ENCODE results near the gene AGAP1.
"Not testable (repeated sequence)": the region's sequence is repeated elsewhere in the genome, so short reads cannot be mapped to it uniquely, and the experiment has no call there.

The AGAP1 gene

DNA sequence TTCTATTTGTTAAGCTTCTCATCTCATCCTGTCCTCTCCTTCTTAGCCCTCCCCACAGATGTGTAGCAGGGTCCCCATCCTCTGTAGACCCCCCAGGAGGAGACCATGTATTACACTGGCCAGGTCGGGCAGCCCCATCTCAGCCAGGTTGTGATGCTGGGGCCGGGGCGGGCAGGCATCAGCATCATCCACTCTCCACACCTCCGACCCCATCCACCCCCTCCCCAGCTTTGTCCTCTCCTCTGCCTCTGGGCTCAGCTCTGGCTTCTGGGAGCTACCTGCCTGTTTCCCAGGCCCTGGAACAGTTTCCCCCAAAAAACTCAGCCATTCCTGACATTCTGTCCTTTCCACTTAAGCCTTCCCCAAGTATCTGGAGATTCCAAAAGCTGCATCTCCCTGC, 625.2 kb downstream of the AGAP1 start:
- no peak for DNase-seq

DNA sequence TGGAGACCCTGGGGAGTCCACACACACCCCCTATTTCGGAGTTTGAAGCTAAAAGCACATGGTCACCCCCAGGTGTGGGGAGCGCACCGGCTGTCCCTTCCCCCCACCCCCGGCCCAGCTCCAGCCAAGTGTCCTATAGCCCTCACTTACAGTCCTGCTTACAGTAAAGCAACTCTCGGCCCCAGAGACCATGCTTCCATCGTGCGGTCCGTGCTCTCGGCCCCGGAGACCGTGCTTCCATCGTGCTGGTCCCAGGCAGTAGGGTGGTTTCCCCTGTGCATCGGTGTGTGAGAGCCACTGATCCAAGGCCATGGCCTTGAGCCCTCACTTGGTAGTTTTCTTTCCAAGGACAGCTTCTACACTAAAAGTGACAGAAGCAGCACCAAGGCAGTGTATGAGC, 625.6 kb downstream of the AGAP1 start:
- DNase-seq, result no peak

DNA sequence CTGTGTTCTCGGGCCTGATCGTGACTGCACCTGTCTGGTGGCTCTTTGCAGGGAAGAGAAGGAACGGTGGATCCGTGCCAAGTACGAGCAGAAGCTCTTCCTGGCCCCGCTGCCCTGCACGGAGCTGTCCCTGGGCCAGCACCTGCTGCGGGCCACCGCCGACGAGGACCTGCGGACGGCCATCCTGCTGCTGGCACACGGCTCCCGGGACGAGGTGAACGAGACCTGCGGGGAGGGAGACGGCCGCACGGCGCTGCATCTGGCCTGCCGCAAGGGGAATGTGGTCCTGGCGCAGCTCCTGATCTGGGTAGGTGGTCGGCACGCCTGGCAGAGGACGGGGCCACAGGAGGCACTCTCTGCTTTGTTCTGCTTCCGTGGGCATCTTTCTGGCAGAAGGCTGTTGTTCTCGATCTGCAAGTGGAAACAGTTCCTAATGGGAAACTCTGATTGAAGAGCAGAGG, 626.3 kb downstream of the AGAP1 start:
- DNase-seq, result no peak

DNA sequence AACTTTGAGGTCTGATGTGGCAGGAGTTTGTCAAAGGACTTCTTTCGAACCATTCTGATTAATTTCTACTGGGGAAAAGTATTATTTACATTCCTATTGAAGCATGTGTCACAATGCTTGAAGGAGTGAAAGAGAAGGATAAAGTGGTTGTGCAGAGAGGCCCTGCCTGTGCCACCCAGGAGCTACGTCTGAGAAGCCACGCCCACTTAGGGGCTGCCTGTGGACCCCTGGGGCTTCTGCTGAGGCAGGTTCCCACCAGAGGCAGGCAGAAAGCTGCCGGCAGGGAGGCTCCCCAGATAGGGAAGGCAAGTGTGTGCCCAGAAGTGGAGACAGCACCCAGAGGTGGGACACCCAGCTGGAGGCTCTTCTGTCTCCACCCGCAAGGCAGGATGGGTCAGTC, 627.0 kb downstream of the AGAP1 start:
- DNase-seq, result no peak

DNA sequence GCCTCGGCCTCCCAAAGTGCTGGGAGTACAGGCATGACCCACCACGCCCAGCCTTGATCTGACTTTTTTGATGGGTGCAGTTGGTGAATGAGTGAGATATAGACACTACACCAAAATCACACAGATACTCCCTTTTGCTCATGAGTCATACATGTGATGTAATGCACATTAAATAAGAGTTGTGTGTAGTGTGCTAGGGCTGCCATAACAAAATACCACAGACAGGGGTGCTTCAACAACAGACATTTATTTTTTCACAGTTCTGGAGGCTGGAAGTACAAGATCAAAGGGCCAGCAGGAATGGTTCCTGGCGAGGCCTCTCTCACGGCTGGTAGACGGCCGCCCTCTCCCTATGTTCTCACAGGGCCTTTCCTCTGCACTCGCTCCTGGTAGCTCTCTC, 627.7 kb downstream of the AGAP1 start:
- DNase-seq, result no peak

DNA sequence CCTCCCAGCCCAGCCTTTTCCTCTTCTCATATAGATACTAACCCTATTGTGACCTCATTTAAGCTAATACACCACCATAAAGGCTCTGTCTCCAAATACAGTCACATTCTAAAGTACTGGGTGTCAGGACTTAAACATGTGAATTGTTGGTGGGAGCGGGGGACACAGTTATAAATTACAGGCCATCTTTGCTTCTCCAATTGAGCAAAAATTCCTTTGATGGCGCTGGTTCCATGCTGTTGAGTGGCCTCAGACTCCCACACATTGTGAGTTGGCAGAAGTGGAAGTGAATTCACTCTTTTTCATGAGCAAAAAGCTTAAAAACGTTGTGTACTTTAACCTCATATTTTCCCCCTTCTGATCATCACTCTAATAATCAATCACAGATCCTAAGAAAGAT, 628.4 kb downstream of the AGAP1 start:
- DNase-seq, result no peak

DNA sequence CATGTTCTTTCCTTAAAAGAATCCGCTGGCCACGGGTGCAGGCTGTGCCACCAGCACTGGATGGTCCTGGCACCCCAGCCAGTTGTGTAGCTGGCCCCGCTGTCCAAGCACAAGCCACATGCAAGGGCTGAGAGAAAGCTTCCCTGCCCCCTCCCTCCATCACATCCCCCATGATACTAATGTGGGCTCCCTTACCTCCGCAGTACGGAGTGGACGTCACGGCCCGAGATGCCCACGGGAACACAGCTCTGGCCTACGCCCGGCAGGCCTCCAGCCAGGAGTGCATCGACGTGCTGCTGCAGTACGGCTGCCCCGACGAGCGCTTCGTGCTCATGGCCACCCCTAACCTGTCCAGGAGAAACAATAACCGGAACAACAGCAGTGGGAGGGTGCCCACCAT, 629.9 kb downstream of the AGAP1 start:
- DNase-seq, result no peak

DNA sequence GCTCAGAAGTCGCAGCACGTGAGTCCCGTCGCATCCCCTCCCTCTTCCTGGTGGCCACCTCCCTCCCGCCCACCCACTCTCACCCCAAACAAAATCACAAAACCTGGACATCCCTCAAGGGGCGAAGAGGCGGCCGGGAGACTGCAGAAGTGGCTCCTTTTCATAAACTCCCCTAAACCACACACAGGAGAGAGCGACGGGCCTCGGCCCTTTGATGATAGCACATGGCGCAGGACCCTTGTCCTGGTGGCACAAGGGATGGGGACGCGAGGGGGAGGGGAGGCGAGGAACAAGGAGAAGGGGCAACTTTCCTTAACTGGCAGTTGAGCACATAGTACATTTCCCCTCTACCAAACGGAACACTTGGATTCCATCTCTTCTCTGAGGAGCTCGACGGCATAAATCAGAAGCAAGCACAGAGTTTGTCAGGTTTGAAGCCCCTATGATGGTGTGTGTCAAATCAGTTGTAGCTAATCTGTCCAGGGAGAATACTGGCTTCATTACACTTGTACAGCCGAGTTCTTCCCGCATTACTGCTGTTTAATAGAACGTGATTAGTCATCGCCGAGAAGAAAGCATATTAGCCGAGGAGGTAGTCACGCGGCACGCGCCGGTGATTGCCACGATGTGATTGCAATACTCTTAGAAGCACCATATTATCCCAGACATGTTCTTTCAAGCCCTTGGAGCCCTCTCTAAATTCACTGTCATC, 630.5 kb downstream of the AGAP1 start:
- no peak for DNase-seq

DNA sequence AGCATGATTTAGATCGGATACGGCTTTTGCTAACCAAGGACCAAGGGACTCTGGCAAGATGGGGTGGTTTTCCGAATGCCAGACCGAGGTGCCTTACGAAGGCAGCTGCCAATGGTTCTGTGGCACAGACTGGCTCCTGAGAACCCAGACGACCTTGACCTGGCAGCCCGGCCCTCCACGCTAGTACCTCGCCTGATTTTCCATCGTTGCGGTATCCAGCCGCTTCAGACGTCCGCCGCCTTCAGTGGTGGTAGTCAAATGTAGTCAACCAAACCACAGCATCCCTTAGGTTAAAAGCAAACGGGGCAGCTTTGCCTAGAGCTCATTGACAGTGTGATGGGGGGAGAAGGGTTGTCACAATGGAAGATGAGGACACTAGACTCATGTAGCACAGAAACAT, 631.7 kb downstream of the AGAP1 start:
- no peak for DNase-seq

DNA sequence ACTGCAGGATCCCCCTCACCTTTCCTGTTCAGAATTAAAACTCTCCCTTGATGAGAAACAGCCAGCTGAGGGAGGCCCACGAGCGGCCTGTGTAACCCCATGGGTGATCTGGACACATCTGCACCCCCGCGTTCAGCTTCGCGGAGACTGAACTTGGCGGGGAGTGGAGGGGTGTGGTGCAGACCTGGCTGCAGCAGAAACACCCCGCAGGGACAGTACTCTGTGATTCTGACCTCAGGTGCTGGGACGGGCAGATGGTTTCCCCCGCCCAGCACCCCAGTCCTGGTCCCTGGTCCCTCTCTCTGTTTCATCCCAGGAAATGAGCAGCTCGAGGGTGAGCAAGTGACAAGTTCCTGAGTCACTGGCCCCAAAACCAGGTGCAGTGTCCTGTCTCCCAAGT, 633.2 kb downstream of the AGAP1 start:
- DNase-seq, result no peak

DNA sequence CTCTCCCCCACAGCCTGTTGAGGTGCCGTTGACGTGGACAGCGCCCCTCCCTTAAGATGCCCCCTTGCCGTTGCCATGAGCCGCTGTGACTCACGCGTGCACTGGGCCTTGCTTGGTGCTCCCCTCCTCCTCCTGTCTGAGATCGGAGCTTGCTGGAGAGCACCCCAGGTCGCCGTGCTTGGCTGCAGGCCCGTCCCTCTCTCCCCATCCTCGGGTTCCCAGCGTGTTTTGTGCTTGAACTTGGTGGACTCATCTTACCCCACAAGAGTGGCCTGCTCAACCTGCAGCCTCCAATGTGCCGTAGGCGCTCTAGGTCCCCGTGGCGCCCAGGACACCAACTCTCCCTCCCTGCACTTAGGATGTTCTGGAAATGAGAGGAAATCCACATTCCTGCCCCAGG, 634.5 kb downstream of the AGAP1 start:
- DNase-seq, result no peak

DNA sequence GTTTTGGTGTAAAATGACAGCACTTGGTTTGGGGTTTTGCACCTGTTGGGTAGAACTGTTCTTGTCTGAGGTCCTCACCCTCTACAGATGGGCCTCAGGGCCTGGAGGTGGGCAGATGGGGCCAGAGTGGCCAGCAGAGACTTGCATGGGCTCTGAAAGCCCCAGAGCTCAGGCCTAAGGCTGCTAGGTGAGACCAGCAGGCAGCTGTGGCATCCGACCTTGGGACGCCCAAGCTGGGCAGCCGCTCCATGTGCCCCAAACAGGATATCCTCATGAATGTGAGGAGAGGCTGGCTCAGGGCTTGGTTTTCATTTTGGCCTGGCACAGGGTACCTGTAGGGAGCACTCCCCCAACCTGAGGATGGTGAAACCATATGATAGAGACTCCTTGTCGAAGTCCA, 636.1 kb downstream of the AGAP1 start:
- DNase-seq, result no peak

DNA sequence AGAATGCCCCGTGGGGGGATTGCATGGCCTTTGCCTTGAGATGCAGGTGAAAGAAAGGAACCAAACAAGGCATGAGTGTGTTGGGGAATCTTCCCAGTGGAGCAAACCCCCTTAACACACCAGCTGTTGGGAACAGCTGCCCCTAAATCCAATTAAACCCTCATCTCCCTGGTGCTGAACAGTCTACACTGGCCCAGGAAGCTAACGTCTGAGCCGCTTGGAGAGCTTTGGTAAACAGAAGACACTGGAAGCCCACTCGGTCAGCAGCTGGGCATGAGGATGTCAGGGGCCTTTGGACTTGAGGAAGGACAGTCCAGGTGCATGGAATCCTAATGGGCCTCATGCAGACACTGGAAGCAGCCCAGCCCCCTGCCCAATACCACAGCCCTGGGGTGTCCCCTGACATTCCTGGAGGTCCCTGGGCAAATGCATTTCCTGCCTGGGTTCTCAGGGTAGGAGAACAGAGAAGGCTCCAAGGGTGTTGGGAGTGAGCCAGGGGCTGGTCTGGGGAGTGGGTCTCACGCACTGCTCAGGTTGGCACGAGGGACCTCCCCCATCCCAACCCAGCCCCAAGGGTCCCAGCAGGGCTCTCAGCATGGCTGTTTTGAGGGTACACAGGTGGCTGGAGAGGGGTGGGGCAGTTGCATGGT, 636.6 kb downstream of the AGAP1 start:
- DNase-seq, result no peak

DNA sequence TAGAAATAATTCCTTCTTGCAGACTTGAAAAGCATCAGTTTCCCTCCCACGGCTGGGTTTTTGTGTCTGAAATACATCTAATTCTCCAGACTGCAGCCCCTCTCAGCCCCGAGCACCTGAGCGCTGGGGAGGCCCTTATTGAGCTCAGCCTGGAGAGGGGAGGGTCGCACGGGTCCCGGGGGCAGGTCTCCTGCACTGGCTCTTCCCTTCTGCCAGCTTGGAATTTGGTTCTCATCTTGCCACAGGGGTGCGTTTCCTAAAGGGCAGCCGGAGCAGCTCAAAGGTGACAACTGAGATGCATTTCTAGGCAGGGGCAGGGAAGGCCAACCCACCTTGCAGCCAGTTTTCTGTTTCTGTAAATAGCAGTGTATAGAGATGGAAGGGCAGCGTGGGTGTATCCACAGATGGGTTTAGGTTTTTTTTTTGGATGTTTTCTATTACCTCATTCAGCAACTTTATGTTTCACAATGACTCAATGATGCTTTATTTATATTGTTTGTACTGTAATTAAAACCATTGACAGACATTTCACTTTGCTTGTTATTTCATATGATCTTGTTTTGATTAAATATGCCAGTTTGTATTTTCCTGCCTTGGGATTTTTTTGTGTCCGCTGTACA, 637.3 kb downstream of the AGAP1 start:
- DNase-seq, result no peak

DNA sequence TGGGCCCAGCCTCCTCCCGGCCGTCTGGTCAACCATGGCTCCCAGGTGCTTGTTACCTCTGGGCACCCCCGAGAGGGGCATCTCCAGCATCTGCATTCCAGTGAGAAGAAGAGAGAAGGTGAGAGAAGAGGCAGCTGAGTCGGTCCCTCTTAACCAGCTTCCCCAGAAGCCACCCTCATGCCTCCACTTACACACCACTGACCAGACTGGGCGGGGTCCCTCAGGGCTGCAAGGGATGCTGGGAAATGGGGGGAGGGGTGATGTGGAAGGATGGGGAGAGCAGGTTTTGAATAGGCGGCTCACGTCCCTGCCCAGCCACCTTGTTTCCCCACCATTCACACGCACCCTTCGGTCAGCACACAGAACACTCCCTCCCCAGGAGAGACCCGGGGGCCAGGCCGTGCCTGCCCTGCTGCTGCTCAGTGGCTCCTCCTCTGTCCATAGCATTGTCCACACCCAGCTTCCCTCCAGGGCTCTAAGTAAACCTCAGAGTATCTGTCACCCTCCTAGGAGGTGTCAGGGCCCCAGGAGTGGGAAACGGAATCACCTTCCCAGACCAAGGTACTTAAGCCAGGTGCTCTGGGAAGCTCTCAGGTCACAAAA, 639.7 kb downstream of the AGAP1 start:
- DNase-seq, result no peak

DNA sequence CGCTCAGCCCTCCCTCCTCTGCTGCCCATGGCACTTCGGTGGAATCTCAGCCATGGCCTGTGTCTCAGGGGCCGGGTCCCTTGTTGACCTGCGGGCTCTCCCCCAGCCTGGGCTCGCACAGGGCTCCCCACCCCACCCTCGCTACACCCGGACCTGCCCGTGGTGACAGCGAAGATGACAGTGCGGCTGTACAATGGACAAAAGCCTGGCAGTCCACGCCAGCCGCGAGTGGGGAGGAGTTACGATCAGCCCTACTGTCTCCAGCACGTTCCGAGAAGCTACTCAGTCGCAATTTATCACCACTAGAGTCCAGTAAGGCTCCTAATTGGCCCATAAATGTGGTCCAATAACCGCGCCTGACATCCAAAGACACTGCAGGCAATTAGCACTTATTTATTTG, 642.7 kb downstream of the AGAP1 start:
- DNase-seq, result no peak

DNA sequence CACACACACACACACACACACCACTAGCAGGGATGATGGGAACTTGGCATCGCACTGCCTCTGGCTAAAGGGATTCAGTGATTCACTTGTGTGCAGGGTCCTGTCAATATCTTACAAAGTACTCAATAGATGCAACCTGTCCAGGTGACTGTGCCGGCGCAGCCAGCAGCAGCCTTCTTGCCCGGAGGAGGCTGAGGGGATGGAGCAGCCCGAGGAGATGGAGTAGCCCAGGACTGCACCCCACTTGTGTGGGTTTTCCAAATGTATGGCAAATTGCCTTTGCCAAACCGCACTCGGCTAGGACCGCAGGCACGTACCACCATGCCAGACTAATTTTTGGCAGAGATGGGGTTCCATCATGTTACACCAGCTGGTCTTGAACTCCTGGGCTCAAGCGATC, 643.2 kb downstream of the AGAP1 start:
- DNase-seq, result no peak

DNA sequence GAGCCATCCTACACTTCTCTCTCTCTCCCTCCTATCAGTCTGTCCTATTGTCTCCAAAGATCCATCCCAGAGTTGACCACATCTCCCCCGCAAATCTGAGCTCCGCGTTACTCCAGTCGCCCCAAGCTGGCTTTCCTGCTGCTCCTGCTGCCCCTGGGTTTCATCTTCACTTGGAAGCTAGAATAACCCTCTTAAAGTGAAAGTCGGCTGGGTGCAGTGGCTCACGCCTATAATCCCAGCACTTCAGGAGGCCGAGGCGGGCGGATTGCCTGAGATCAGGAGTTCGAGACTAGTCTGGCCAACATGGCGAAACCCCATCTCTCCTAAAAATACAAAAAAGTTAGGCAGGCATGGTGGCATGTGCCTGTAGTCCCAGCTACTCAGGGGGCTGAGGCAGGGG, 647.8 kb downstream of the AGAP1 start:
- DNase-seq, result not testable (repeated sequence)

DNA sequence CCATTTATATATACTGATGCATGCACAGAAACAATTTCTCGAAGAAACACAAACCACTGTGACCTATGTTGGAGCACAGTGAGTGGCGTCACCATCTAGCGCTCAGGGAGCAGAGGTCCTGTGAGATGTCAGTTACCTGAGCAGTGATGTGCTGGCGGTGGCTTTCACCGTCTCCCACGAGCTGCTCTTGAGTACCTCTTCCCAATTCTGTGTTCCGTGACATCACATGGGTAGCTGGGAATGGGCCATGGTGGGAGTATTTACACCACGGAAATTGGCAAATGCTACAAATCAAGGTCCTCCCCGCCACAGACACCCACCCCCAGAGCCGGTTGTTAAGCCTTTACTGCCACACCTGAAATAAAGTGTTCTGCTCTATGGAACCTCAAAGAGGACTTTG, 650.0 kb downstream of the AGAP1 start:
- DNase-seq, result no peak

DNA sequence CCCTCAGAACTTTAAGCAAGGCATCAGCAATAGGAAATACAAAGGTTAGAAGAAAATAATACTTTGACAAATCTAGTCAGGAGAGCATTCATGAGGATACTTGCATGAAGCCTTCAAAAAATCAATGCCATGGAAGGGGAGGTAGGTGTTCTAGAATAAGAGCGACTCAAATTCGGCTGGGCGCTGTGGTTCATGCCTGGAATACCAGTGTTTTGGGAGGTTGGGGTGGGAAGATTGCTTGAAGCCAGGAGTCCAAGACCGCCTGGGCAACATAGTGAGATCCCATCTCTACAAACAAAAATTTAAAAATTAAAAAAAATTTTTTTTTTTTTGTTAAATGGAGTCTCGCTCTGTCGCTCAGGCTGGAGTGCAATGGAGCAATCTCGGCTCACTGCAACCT, 652.6 kb downstream of the AGAP1 start:
- no peak for DNase-seq

DNA sequence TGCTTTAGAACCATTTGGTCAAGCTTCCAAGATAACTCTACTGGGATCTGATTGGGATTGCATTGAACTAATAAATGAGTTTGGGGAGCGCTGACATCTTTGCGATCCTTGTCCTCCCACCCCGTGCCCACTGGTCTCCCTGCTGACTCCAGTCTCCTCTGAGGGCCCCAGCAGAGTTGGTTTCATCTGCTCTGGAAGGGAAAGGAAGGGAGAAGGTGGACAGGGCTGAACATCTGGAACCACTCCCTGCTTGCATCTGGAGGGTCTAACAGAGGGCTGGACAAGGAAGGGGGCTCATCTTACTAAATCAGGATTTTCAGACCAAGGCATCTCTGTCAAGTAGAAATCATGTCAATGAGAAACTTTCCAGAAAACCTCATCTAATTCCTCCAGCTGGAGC, 661.6 kb downstream of the AGAP1 start:
- DNase-seq, result no peak

DNA sequence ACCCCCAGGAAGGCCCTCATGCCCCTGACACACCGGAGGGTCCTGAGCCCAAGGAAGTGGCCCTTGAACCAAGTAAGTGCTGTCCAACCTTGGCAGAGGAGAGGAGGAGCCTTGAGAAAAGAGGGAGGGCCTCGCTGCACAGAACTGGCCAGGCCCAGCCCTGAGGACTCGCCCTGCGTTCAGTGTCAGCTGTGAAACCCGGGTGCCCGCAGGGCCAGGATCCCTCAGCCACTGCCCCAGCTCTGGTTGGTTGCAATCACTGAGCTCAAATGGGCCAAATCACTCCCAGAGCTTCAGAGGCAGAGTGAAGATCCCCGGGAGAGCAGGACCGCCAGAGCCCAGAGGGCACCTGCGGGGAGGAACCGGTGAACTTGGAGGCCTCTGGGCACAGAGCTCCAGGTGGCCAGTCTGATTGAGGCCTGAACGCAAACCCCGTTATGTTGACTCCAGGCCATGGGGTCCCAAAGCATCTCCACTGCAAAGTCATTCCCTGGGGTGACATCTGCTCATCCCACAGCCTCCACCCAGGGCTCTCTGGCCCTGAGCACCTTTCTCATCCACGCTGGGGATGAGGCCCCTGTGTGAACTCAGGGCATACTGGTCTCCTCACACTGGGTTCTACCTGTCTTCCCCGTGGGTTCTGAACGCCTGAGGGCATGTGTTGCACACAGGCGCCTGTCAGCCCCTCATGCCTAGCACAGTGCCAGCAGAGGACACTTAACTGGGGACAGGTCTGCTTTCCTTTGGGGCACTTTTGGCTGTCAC, 662.4 kb downstream of the AGAP1 start:
- no peak for DNase-seq

DNA sequence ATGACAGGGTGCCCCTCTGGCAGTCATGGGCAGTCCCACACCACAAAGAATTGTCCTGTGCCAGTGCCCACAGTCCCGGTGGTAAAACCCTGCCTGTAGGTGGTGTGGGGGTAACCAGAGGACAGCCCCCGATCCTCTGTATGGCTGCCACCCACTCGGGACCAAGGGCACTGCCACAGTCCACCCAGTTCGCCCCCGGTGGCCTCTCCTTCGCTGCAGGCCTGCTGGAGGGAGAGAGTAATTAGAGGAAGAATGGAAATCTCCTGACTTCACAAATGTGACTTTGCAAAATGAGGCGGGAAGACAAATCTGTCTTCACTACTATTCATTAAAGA, 663.0 kb downstream of the AGAP1 start:
- DNase-seq, result no peak
